ENCODE measurements around the gene SSBP2.
"Not testable (repeated sequence)": the region's sequence is repeated elsewhere in the genome, so short reads cannot be mapped to it uniquely, and the experiment has no call there.

The SSBP2 gene

GRCh38 chr5:81427566-81427965 lies 323.3 kb downstream of the SSBP2 start:
- DNase-seq (ENCODE audit: low read depth) = no peak

- DNase-seq (ENCODE audit: low read depth) = no peak
These were observed 324.4 kb downstream of the SSBP2 start for GRCh38 chr5:81426359-81427030.

- DNase-seq (ENCODE audit: low read depth) = no peak
These were observed 325.3 kb downstream of the SSBP2 start for GRCh38 chr5:81425569-81425968.

- no peak for DNase-seq (ENCODE audit: low read depth)
These were observed 326.2 kb downstream of the SSBP2 start for GRCh38 chr5:81424728-81425127.

- no peak for DNase-seq (ENCODE audit: low read depth)
These were observed 328.2 kb downstream of the SSBP2 start for GRCh38 chr5:81422671-81423070.

GRCh38 chr5:81420039-81420667 lies 330.7 kb downstream of the SSBP2 start:
- DNase-seq (ENCODE audit: low read depth) = no peak

- no peak for DNase-seq (ENCODE audit: low read depth)
These were observed 332.3 kb downstream of the SSBP2 start for GRCh38 chr5:81418606-81419005.

- DNase-seq (ENCODE audit: low read depth) = no peak
These were observed 333.8 kb downstream of the SSBP2 start for GRCh38 chr5:81417052-81417451.

GRCh38 chr5:81409896-81410295 lies 341.0 kb downstream of the SSBP2 start:
- no peak for DNase-seq (ENCODE audit: low read depth)

- DNase-seq (ENCODE audit: low read depth) = no peak
These were observed 341.5 kb downstream of the SSBP2 start for GRCh38 chr5:81409361-81409760.

GRCh38 chr5:81408496-81408895 lies 342.4 kb downstream of the SSBP2 start:
- no peak for DNase-seq (ENCODE audit: low read depth)

- not testable (repeated sequence) for DNase-seq (ENCODE audit: low read depth)
These were observed 343.1 kb downstream of the SSBP2 start for GRCh38 chr5:81407811-81408210.

- no peak for DNase-seq (ENCODE audit: low read depth)
These were observed 345.6 kb downstream of the SSBP2 start for GRCh38 chr5:81405126-81405891.

- no peak for DNase-seq (ENCODE audit: low read depth)
These were observed 348.5 kb downstream of the SSBP2 start for GRCh38 chr5:81402192-81402930.

GRCh38 chr5:81401266-81401665 lies 349.6 kb downstream of the SSBP2 start:
- DNase-seq (ENCODE audit: low read depth) = no peak

GRCh38 chr5:81400375-81400774 lies 350.5 kb downstream of the SSBP2 start:
- DNase-seq (ENCODE audit: low read depth) = no peak

- DNase-seq (ENCODE audit: low read depth) = no peak
These were observed 352.2 kb downstream of the SSBP2 start for GRCh38 chr5:81398741-81399140.

GRCh38 chr5:81397176-81397575 lies 353.7 kb downstream of the SSBP2 start:
- no peak for DNase-seq (ENCODE audit: low read depth)

- no peak for DNase-seq (ENCODE audit: low read depth)
These were observed 355.6 kb downstream of the SSBP2 start for GRCh38 chr5:81395262-81395661.

- DNase-seq (ENCODE audit: low read depth) = no peak
These were observed 356.8 kb downstream of the SSBP2 start, which contains the start of gene ACOT12 for GRCh38 chr5:81393783-81394718. TSS of gene ACOT12 (minus strand) at chr5:81394134. CDS start at chr5:81394114, 20 bp downstream.

- no peak for DNase-seq (ENCODE audit: low read depth)
These were observed 357.5 kb downstream of the SSBP2 start for GRCh38 chr5:81393430-81393782.
